ENCODE data around the gene INHBB. TPM values are rescaled to one million over a fixed set of nuclear protein-coding genes. Genes with fewer than 3 reads are reported as not detected.

The INHBB gene
- total RNA-seq, 1 donor from 2014 or later, result 0.34 TPM

GRCh38 chr2:120316071-120316470 lies 29.9 kb upstream of the INHBB start:
- no peaks in the 10 kb centered on the region for H3K36me3 Mint-ChIP-seq (ENCODE audit: unreplicated experiment)
- H3K27ac Mint-ChIP-seq (ENCODE audit: unreplicated experiment), result no peak overlapping the region
- H3K4me3 Mint-ChIP-seq (ENCODE audit: unreplicated experiment), result no peak overlapping the region
- no peak for DNase-seq
- TF ChIP-seq CTCF (IDR thresholded peaks at IDR 0.05; ENCODE audit: partially characterized antibody, unreplicated experiment), result no peak
- H3K27me3 Mint-ChIP-seq (ENCODE audit: unreplicated experiment), result peaks cover 9% of the 10 kb centered on the region
- peaks cover 4% of the 10 kb centered on the region for H3K9me3 Mint-ChIP-seq (ENCODE audit: unreplicated experiment)
- H3K4me1 Mint-ChIP-seq (ENCODE audit: low read depth, unreplicated experiment), result peaks cover 6% of the 10 kb centered on the region

GRCh38 chr2:120316528-120317179 lies 29.3 kb upstream of the INHBB start:
- H3K27me3 Mint-ChIP-seq (ENCODE audit: unreplicated experiment), result peaks cover 9% of the 10 kb centered on the region
- H3K4me1 Mint-ChIP-seq (ENCODE audit: low read depth, unreplicated experiment), result peaks cover 6% of the 10 kb centered on the region
- H3K36me3 Mint-ChIP-seq (ENCODE audit: unreplicated experiment), result no peaks in the 10 kb centered on the region

GRCh38 chr2:120317180-120317533 lies 28.8 kb upstream of the INHBB start:
- Mint-ChIP-seq H3K4me1 (ENCODE audit: low read depth, unreplicated experiment) (peaks cover 6% of the 10 kb centered on the region), H3K36me3 (ENCODE audit: unreplicated experiment) (no peaks in the 10 kb centered on the region), H3K9me3 (ENCODE audit: unreplicated experiment) (peaks cover 4% of the 10 kb centered on the region), H3K27ac (ENCODE audit: unreplicated experiment) (no peak overlapping the region), H3K27me3 (ENCODE audit: unreplicated experiment) (peaks cover 9% of the 10 kb centered on the region), H3K4me3 (ENCODE audit: unreplicated experiment) (no peak overlapping the region)
- TF ChIP-seq CTCF (IDR thresholded peaks at IDR 0.05; ENCODE audit: partially characterized antibody, unreplicated experiment), result no peak
- no peak for DNase-seq

More at GRCh38 chr2:120316528-120317179, 29.3 kb upstream of the INHBB start:
- no peak overlapping the region for H3K27ac Mint-ChIP-seq (ENCODE audit: unreplicated experiment)
- DNase-seq, result peak; percentile 9
- peaks cover 4% of the 10 kb centered on the region for H3K9me3 Mint-ChIP-seq (ENCODE audit: unreplicated experiment)
- H3K4me3 Mint-ChIP-seq (ENCODE audit: unreplicated experiment), result no peak overlapping the region
- no peak for TF ChIP-seq CTCF (IDR thresholded peaks at IDR 0.05; ENCODE audit: partially characterized antibody, unreplicated experiment)

GRCh38 chr2:120317916-120318315 lies 28.0 kb upstream of the INHBB start:
- H3K9me3 Mint-ChIP-seq (ENCODE audit: unreplicated experiment), result peaks cover 4% of the 10 kb centered on the region
- no peak overlapping the region for H3K27ac Mint-ChIP-seq (ENCODE audit: unreplicated experiment)
- H3K4me3 Mint-ChIP-seq (ENCODE audit: unreplicated experiment), result no peak overlapping the region
- H3K4me1 Mint-ChIP-seq (ENCODE audit: low read depth, unreplicated experiment), result peaks cover 6% of the 10 kb centered on the region
- no peaks in the 10 kb centered on the region for H3K36me3 Mint-ChIP-seq (ENCODE audit: unreplicated experiment)
- TF ChIP-seq CTCF (IDR thresholded peaks at IDR 0.05; ENCODE audit: partially characterized antibody, unreplicated experiment), result no peak
- DNase-seq, result no peak
- peaks cover 9% of the 10 kb centered on the region for H3K27me3 Mint-ChIP-seq (ENCODE audit: unreplicated experiment)

- Mint-ChIP-seq H3K4me1 (ENCODE audit: low read depth, unreplicated experiment) (peaks cover 6% of the 10 kb centered on the region), H3K9me3 (ENCODE audit: unreplicated experiment) (peaks cover 5% of the 10 kb centered on the region), H3K4me3 (ENCODE audit: unreplicated experiment) (no peak overlapping the region), H3K36me3 (ENCODE audit: unreplicated experiment) (no peaks in the 10 kb centered on the region), H3K27me3 (ENCODE audit: unreplicated experiment) (peaks cover 7% of the 10 kb centered on the region), H3K27ac (ENCODE audit: unreplicated experiment) (no peak overlapping the region)
- DNase-seq, result no peak
- TF ChIP-seq CTCF (IDR thresholded peaks at IDR 0.05; ENCODE audit: partially characterized antibody, unreplicated experiment), result no peak
These were observed 27.3 kb upstream of the INHBB start for GRCh38 chr2:120318626-120319025.

Measured in glutamatergic neuron (in vitro differentiated cells).